GM12878 (cell line): ENCODE results near the gene RTN4. TPM values are rescaled to one million over a fixed set of nuclear protein-coding genes. Genes with fewer than 3 reads are reported as not detected.

ENCODE experiments used
- ATAC-seq: fragments of 200-7000 bp; cut with Tn5 transposase; 3 replicates; pipeline ENCODE4 v1.9.1; 2020; ENCODE audit warnings: mild to moderate bottlenecking, moderate library complexity
- BruUV-seq: library from RNA; stranded (reverse); fragments of 400-500 nt; replicated peaks from 2 replicates; lab custom pipeline; 2021; lab: Mats Ljungman, UMichigan
- CTCF ChIA-PET: fragments of 300-600 bp; sonication (Branson Sonifier 250); formaldehyde crosslinking; extraction: SDS; loops from one replicate; lab custom pipeline; 2021; ENCODE audit warnings: inconsistent platforms; lab: Yijun Ruan, JAX
- POLR2A ChIA-PET: fragments of 350-600 bp; formaldehyde crosslinking; extraction: SDS; loops from one replicate; lab custom pipeline; 2021; ENCODE audit warnings: inconsistent platforms; lab: Charles Lee
- RAD21 ChIA-PET: fragments of 300-600 bp; sonication (Branson Sonifier 250); formaldehyde crosslinking; loops from one replicate; lab custom pipeline; 2023; ENCODE audit warnings: antibody characterized with exemption; ENCODE audit not compliant: unreplicated experiment; lab: Charles Lee
- SMC1A ChIA-PET: fragments of 300-600 bp; sonication (Branson Sonifier 250); formaldehyde crosslinking; loops from one replicate; lab custom pipeline; 2023; ENCODE audit not compliant: unreplicated experiment, uncharacterized antibody; lab: Charles Lee
- DNase-seq: peaks from one replicate; pipeline ENCODE4 v3.0.0-alpha.2; 2011; ENCODE audit warnings: low read depth, low spot score
- FAIRE-seq: peaks from 3 replicates; lab custom pipeline; 2011; peaks lifted over from hg19 to GRCh38; lab: Jason Lieb, UNC
- H2AFZ ChIP-seq: 2 replicates; pipeline ENCODE4 v1.6.0; 2011; ENCODE audit warnings: low read depth, low read length, control low read depth; ENCODE audit not compliant: control insufficient read depth
- H3K27ac ChIP-seq: 2 replicates; pipeline ENCODE4 v1.5.1; 2011; ENCODE audit warnings: control low read depth; ENCODE audit not compliant: control insufficient read depth, insufficient read depth
- H3K27me3 ChIP-seq, 2 experiments: replicated peaks in 1 of 2; 2 replicates each; pipeline versions ENCODE4 v1.6.0 to v1.6.1; 2011; ENCODE audit warnings: low read length in 1 of 2; ENCODE audit not compliant: control insufficient read depth in 2 of 2, insufficient read depth in 2 of 2
- H3K36me3 ChIP-seq, 2 experiments: 2 replicates each; pipeline ENCODE4 v1.5.1; 2011; ENCODE audit warnings: low read length in 1 of 2; ENCODE audit not compliant: control insufficient read depth in 2 of 2, insufficient read depth in 2 of 2
- H3K4me1 ChIP-seq: 2 replicates; pipeline ENCODE4 v1.6.1; 2011; ENCODE audit warnings: mild to moderate bottlenecking, low read length, moderate library complexity, mixed read lengths; ENCODE audit not compliant: control insufficient read depth, insufficient read depth
- H3K4me2 ChIP-seq: 2 replicates; pipeline ENCODE4 v1.6.0; 2011; ENCODE audit warnings: control low read depth; ENCODE audit not compliant: control insufficient read depth, insufficient read depth
- H3K4me3 ChIP-seq: fragments of 200-600 bp; sonication (generic); 2 replicates; pipeline ENCODE4 v1.5.1; 2016
- H3K79me2 ChIP-seq: 2 replicates; pipeline ENCODE4 v1.6.0; 2011; ENCODE audit warnings: low read length; ENCODE audit not compliant: control insufficient read depth, insufficient read depth
- H3K9ac ChIP-seq: 2 replicates; pipeline ENCODE4 v1.8.0; 2011; ENCODE audit warnings: low read length, control low read depth, mixed read lengths; ENCODE audit not compliant: control insufficient read depth, insufficient read depth
- H3K9me3 ChIP-seq: replicated peaks from 3 replicates; pipeline ENCODE4 v1.5.1; 2011; ENCODE audit warnings: mild to moderate bottlenecking, low read length; ENCODE audit not compliant: control insufficient read depth, insufficient read depth
- H4K20me1 ChIP-seq: 2 replicates; pipeline ENCODE4 v1.6.0; 2011; ENCODE audit not compliant: control insufficient read depth, insufficient read depth
- BHLHE40 ChIP-seq, 2 experiments: fragments of 450-650 bp in 1 of 2; IDR thresholded peaks; 2 replicates each; pipeline ENCODE4 v1.6.1; 2011 to 2017; ENCODE audit warnings: low read depth in 2 of 2, borderline replicate concordance in 1 of 2, improper control_type of control experiment in 1 of 2, low read length in 1 of 2, mild to moderate bottlenecking in 1 of 2
- CHD2 ChIP-seq: IDR thresholded peaks from 2 replicates; pipeline ENCODE4 v1.6.1; 2011; ENCODE audit warnings: low read depth, low read length, improper control_type of control experiment, borderline replicate concordance
- IRF4 ChIP-seq: IDR thresholded peaks from 2 replicates; pipeline ENCODE4 v1.6.1; 2011; ENCODE audit warnings: low read depth, low read length
- MYC ChIP-seq: IDR thresholded peaks from 2 replicates; pipeline ENCODE4 v1.6.1; 2011; ENCODE audit warnings: mild to moderate bottlenecking, low read length, moderate library complexity, inconsistent platforms; ENCODE audit not compliant: insufficient read depth, insufficient replicate concordance, insufficient read length, severe bottlenecking
- RUNX3 ChIP-seq: IDR thresholded peaks from 2 replicates; pipeline ENCODE4 v1.6.1; 2012; ENCODE audit warnings: low read length, inconsistent platforms
- WGBS: methylation state at CpG from one replicate; pipeline ENCODE4 v1.1.6; 2016; ENCODE audit warnings: low lambda C conversion rate; ENCODE audit not compliant: insufficient replicate concordance, insufficient coverage; ENCODE audit errors: missing lambda C conversion rate; 5-methylcytosine and 5-hydroxymethylcytosine counted together
- in situ Hi-C: fragments of 300-500 bp; cut with MboI; formaldehyde crosslinking; loops from 9 replicates; pipeline ENCODE4 v1.14.3; 2018; ENCODE audit warnings: mixed read lengths
- intact Hi-C: fragments of 100-400 bp; cut with micrococcal nuclease; formaldehyde crosslinking; loops from one replicate; pipeline ENCODE4 v1.14.2; 2022; ENCODE audit not compliant: unreplicated experiment
- polyA plus RNA-seq, 11 experiments: library from polyadenylated mRNA; depleted of rRNA in 4 of 11; unstranded in 6 of 11; stranded (reverse) in 5 of 11; fragments of >200 nt; fragmentation: Nextera tagmentation in 4 of 11; fragmentation: Illumina TruSeq in 1 of 11; extraction: Ambion mirVana in 4 of 11; extraction: Trizol in 1 of 11; gene quantifications; 1 replicate in 1 of 11; 2 replicates in 10 of 11; pipeline versions ENCODE4 v1.2.1 to v1.2.3, GENCODE V29; 2011 to 2016; ENCODE audit warnings: inconsistent platforms in 2 of 11, missing spikeins in 2 of 11, low read depth in 1 of 11
- total RNA-seq, 4 experiments: library from RNA; depleted of rRNA in 3 of 4; stranded (reverse); fragments of >200 nt in 3 of 4; fragmentation: Illumina TruSeq in 1 of 4; extraction: Trizol in 1 of 4; gene quantifications; 2 replicates each; pipeline versions ENCODE4 v1.2.1 to v1.2.3, GENCODE V29; 2013 to 2021
- TF ChIP-seq, protein P1 (sequence below): IDR thresholded peaks from 2 replicates; pipeline ENCODE4 v1.6.1; 2012; ENCODE audit warnings: improper control_type of control experiment, low read depth, low read length; ENCODE audit not compliant: insufficient replicate concordance
- TF ChIP-seq, protein P2 (sequence below): fragments of 150-350 bp; IDR thresholded peaks from 2 replicates; pipeline ENCODE4 v1.6.1; 2016; ENCODE audit warnings: low read depth, low read length
- TF ChIP-seq, protein P3 (sequence below): fragments of 450-650 bp; IDR thresholded peaks from 2 replicates; pipeline ENCODE4 v1.6.1; 2014; ENCODE audit warnings: mild to moderate bottlenecking
- TF ChIP-seq, protein P4 (sequence below): fragments of 450-650 bp; formaldehyde crosslinking; IDR thresholded peaks from 2 replicates; pipeline ENCODE4 v1.4.0; 2022; ENCODE audit warnings: mild to moderate bottlenecking, moderate library complexity

Gene RTN4
- total and polyA plus RNA-seq, 10 of the 15 experiments (the other 5 are each of a cell fraction or from before 2014, with no cell fraction given): 56.0 to 133 (median 83.3) TPM

DNA sequence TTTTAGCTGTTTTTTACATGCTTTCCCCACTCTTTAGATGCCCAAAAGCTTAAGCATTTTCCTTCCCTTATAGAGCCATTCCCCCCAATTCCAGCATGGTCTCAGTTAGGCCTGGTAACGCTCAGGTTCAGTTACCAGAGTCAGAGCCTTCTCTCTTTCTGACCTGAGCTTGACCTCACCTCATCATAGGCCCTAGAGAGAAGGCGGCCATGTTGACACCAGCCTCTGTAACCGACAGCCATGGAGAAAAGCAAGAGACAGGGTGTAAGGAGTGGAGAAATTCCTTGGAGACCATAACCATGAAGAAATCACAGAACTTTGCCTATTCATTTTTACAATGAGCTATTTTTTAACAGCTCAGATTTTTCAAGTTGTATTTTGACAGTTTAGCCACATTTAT is 99.4 kb downstream of the RTN4 start:
- no peaks in the 10 kb centered on the region for H3K36me3 ChIP-seq
- no peak overlapping the region for H2AFZ ChIP-seq
- H3K9me3 ChIP-seq: no peaks in the 10 kb centered on the region
- no peaks in the 10 kb centered on the region for H3K27me3 ChIP-seq
- H4K20me1 ChIP-seq: no peaks in the 10 kb centered on the region
- no peak for ATAC-seq
- no TSS peak for BruUV-seq
- no peak overlapping the region for H3K9ac ChIP-seq
- H3K4me3 ChIP-seq: no peak overlapping the region
- in situ Hi-C loops (no loop called here), intact Hi-C loops (no loop called here)
- SMC1A ChIA-PET: interaction anchor here (1.0 to 2.1 kb wide), 2 partner anchors 21 to 61 kb away, joined by 4 read pairs; no protein-coding TSS in a partner anchor
- CTCF ChIA-PET: interaction anchor here (1.3 kb wide), 1 partner anchor 26 kb away, joined by 3 read pairs; no protein-coding TSS in a partner anchor
- POLR2A ChIA-PET: interaction anchor here (0.7 kb wide), 1 partner anchor 265 kb away, joined by 3 read pairs; no protein-coding TSS in a partner anchor
- no peaks in the 10 kb centered on the region for H3K79me2 ChIP-seq
- no peak for FAIRE-seq
- no peak overlapping the region for H3K4me2 ChIP-seq
- H3K27ac ChIP-seq: no peak overlapping the region
- no peak for DNase-seq
- peaks cover under 1% of the 10 kb centered on the region for H3K4me1 ChIP-seq
- 60% methylated on average over 3 of the region's 3 CpGs for WGBS
- RAD21 ChIA-PET: no interaction called here
- TF ChIP-seq MYC (no peak), BHLHE40 (IDR thresholded peaks at IDR 0.05; ENCODE audit: borderline replicate concordance in 1 of 2, low read depth in 2 of 2, low read length in 1 of 2) (no peak), IRF4 (no peak), CHD2 (no peak), RUNX3 (no peak)
- TF ChIP-seq, protein P1, sequence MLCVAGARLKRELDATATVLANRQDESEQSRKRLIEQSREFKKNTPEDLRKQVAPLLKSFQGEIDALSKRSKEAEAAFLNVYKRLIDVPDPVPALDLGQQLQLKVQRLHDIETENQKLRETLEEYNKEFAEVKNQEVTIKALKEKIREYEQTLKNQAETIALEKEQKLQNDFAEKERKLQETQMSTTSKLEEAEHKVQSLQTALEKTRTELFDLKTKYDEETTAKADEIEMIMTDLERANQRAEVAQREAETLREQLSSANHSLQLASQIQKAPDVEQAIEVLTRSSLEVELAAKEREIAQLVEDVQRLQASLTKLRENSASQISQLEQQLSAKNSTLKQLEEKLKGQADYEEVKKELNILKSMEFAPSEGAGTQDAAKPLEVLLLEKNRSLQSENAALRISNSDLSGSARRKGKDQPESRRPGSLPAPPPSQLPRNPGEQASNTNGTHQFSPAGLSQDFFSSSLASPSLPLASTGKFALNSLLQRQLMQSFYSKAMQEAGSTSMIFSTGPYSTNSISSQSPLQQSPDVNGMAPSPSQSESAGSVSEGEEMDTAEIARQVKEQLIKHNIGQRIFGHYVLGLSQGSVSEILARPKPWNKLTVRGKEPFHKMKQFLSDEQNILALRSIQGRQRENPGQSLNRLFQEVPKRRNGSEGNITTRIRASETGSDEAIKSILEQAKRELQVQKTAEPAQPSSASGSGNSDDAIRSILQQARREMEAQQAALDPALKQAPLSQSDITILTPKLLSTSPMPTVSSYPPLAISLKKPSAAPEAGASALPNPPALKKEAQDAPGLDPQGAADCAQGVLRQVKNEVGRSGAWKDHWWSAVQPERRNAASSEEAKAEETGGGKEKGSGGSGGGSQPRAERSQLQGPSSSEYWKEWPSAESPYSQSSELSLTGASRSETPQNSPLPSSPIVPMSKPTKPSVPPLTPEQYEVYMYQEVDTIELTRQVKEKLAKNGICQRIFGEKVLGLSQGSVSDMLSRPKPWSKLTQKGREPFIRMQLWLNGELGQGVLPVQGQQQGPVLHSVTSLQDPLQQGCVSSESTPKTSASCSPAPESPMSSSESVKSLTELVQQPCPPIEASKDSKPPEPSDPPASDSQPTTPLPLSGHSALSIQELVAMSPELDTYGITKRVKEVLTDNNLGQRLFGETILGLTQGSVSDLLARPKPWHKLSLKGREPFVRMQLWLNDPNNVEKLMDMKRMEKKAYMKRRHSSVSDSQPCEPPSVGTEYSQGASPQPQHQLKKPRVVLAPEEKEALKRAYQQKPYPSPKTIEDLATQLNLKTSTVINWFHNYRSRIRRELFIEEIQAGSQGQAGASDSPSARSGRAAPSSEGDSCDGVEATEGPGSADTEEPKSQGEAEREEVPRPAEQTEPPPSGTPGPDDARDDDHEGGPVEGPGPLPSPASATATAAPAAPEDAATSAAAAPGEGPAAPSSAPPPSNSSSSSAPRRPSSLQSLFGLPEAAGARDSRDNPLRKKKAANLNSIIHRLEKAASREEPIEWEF: no peak
- TF ChIP-seq, protein P2, sequence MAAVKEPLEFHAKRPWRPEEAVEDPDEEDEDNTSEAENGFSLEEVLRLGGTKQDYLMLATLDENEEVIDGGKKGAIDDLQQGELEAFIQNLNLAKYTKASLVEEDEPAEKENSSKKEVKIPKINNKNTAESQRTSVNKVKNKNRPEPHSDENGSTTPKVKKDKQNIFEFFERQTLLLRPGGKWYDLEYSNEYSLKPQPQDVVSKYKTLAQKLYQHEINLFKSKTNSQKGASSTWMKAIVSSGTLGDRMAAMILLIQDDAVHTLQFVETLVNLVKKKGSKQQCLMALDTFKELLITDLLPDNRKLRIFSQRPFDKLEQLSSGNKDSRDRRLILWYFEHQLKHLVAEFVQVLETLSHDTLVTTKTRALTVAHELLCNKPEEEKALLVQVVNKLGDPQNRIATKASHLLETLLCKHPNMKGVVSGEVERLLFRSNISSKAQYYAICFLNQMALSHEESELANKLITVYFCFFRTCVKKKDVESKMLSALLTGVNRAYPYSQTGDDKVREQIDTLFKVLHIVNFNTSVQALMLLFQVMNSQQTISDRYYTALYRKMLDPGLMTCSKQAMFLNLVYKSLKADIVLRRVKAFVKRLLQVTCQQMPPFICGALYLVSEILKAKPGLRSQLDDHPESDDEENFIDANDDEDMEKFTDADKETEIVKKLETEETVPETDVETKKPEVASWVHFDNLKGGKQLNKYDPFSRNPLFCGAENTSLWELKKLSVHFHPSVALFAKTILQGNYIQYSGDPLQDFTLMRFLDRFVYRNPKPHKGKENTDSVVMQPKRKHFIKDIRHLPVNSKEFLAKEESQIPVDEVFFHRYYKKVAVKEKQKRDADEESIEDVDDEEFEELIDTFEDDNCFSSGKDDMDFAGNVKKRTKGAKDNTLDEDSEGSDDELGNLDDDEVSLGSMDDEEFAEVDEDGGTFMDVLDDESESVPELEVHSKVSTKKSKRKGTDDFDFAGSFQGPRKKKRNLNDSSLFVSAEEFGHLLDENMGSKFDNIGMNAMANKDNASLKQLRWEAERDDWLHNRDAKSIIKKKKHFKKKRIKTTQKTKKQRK: no peak
- TF ChIP-seq, protein P3, sequence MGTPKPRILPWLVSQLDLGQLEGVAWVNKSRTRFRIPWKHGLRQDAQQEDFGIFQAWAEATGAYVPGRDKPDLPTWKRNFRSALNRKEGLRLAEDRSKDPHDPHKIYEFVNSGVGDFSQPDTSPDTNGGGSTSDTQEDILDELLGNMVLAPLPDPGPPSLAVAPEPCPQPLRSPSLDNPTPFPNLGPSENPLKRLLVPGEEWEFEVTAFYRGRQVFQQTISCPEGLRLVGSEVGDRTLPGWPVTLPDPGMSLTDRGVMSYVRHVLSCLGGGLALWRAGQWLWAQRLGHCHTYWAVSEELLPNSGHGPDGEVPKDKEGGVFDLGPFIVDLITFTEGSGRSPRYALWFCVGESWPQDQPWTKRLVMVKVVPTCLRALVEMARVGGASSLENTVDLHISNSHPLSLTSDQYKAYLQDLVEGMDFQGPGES: no peak
- TF ChIP-seq, protein P4, sequence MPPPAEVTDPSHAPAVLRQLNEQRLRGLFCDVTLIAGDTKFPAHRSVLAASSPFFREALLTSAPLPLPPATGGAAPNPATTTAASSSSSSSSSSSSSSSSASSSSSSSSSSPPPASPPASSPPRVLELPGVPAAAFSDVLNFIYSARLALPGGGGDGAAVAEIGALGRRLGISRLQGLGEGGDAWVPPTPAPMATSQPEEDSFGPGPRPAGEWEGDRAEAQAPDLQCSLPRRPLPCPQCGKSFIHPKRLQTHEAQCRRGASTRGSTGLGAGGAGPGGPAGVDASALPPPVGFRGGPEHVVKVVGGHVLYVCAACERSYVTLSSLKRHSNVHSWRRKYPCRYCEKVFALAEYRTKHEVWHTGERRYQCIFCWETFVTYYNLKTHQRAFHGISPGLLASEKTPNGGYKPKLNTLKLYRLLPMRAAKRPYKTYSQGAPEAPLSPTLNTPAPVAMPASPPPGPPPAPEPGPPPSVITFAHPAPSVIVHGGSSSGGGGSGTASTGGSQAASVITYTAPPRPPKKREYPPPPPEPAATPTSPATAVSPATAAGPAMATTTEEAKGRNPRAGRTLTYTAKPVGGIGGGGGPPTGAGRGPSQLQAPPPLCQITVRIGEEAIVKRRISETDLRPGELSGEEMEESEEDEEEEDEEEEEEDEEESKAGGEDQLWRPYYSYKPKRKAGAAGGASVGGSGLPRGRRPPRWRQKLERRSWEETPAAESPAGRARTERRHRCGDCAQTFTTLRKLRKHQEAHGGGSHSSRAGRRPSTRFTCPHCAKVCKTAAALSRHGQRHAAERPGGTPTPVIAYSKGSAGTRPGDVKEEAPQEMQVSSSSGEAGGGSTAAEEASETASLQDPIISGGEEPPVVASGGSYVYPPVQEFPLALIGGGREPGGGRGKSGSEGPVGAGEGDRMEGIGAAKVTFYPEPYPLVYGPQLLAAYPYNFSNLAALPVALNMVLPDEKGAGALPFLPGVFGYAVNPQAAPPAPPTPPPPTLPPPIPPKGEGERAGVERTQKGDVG (CRISPR knock-in tag): no peak
